ENCODE data around the gene OBSCN.

GRCh38 chr1:228372183-228373003, 164.5 kb downstream of the OBSCN start:
- no peak for TF ChIP-seq POLR2A (IDR thresholded peaks at IDR 0.05)
- no peak for TF ChIP-seq EP300 (IDR thresholded peaks at IDR 0.05)
- no peak for TF ChIP-seq CTCF (IDR thresholded peaks at IDR 0.05)

Measured in sigmoid colon (tissue), 4 donors.